ENCODE measurements around the gene LRIG1.
A peak's percentile ranks its signal among the peaks of the same experiment; 100 is the strongest.

Gene LRIG1

GRCh38 chr3:66504850-66505641 lies 4.2 kb upstream of the LRIG1 start:
- Histone ChIP-seq H3K4me1 (ENCODE audit: control insufficient read depth, insufficient read depth, low read length) (no peaks in the 10 kb centered on the region), H3K4me3 (ENCODE audit: low read length) (no peak overlapping the region), H3K36me3 (ENCODE audit: control insufficient read depth, insufficient read depth, low read length) (no peaks in the 10 kb centered on the region), H3K9me3 (ENCODE audit: control insufficient read depth, insufficient read depth, low read length) (no peaks in the 10 kb centered on the region), H3K27ac (ENCODE audit: low read length) (no peak overlapping the region), H3K27me3 (ENCODE audit: control insufficient read depth, insufficient read depth, low read length) (no peaks in the 10 kb centered on the region; the same call in 1 of the 2 replicates)
- no CpG with 5 or more reads among the region's 7 CpGs for WGBS (ENCODE audit: insufficient coverage, insufficient read length)
- no peak for DNase-seq (ENCODE audit: low read depth, low spot score)

GRCh38 chr3:66502981-66503380 lies 2.2 kb upstream of the LRIG1 start:
- Histone ChIP-seq H3K4me3 (ENCODE audit: low read length) (no peak overlapping the region), H3K4me1 (ENCODE audit: control insufficient read depth, insufficient read depth, low read length) (no peaks in the 10 kb centered on the region), H3K27ac (ENCODE audit: low read length) (no peak overlapping the region), H3K36me3 (ENCODE audit: control insufficient read depth, insufficient read depth, low read length) (no peaks in the 10 kb centered on the region), H3K27me3 (ENCODE audit: control insufficient read depth, insufficient read depth, low read length) (no peaks in the 10 kb centered on the region; the same call in 1 of the 2 replicates), H3K9me3 (ENCODE audit: control insufficient read depth, insufficient read depth, low read length) (no peaks in the 10 kb centered on the region)
- no CpG with 5 or more reads among the region's 2 CpGs for WGBS (ENCODE audit: insufficient coverage, insufficient read length)
- DNase-seq (ENCODE audit: low read depth, low spot score), result no peak

- Histone ChIP-seq H3K4me3 (ENCODE audit: low read length) (no peak overlapping the region), H3K27me3 (ENCODE audit: control insufficient read depth, insufficient read depth, low read length) (no peaks in the 10 kb centered on the region; the same call in 1 of the 2 replicates), H3K36me3 (ENCODE audit: control insufficient read depth, insufficient read depth, low read length) (no peaks in the 10 kb centered on the region), H3K4me1 (ENCODE audit: control insufficient read depth, insufficient read depth, low read length) (no peaks in the 10 kb centered on the region; the same call in 1 of the 2 replicates), H3K27ac (ENCODE audit: low read length) (no peak overlapping the region), H3K9me3 (ENCODE audit: control insufficient read depth, insufficient read depth, low read length) (no peaks in the 10 kb centered on the region)
- no peak for DNase-seq (ENCODE audit: low read depth, low spot score)
- WGBS (ENCODE audit: insufficient coverage, insufficient read length), result no CpG with 5 or more reads among the region's 6 CpGs
Measured at GRCh38 chr3:66502245-66502874, 1.5 kb upstream of the LRIG1 start.

DNA sequence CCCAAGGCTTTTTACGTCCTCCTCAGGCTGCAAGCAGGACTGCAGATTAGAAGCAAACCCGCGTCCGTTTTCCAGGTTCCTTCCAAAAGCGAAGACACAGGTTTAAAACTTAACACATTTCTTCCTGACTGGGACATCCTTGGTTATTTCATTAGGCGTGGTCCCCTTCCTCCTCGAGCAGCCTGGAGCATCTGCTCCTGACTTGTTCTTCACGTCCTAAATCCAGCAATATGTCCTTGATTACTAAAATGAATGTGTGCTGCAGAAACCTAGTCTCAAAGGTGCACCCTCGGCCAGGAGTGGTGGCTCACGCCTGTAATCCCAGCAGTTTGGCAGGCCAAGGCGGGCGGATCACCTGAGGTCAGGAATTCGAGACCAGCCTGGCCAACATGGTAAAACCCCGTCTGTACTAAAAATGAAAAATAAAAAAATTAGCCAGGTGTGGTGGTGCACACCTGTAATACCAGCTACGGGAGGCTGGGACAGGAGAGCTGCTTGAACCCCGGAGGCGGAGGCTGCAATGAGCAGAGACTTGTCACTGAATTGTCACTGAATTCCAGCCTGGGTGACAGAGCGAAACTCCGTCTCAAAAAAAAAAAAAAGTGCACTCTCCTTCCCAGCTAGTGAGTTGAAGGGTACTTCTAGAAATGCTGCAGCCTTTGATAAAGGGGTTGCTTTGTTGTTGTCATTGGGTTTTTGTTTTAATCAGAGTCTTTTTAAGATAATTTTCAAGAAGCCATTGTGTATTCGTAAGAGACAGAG lies 842 bp upstream of the LRIG1 start:
- no peaks in the 10 kb centered on the region for H3K9me3 ChIP-seq (ENCODE audit: control insufficient read depth, insufficient read depth, low read length)
- no peak for DNase-seq (ENCODE audit: low read depth, low spot score)
- H3K4me3 ChIP-seq (ENCODE audit: low read length), result peak overlapping the region; percentile 13; the same call in 1 of the 2 replicates
- no peak overlapping the region for H3K27ac ChIP-seq (ENCODE audit: low read length)
- no peaks in the 10 kb centered on the region; the same call in 1 of the 2 replicates for H3K27me3 ChIP-seq (ENCODE audit: control insufficient read depth, insufficient read depth, low read length)
- no CpG with 5 or more reads among the region's 20 CpGs for WGBS (ENCODE audit: insufficient coverage, insufficient read length)
- H3K36me3 ChIP-seq (ENCODE audit: control insufficient read depth, insufficient read depth, low read length), result no peaks in the 10 kb centered on the region
- peaks cover 1% of the 10 kb centered on the region; the same call in 1 of the 2 replicates for H3K4me1 ChIP-seq (ENCODE audit: control insufficient read depth, insufficient read depth, low read length)

- no CpG with 5 or more reads among the region's 80 CpGs for WGBS (ENCODE audit: insufficient coverage, insufficient read length)
- DNase-seq (ENCODE audit: low read depth, low spot score), result no peak
- H3K4me1 ChIP-seq (ENCODE audit: control insufficient read depth, insufficient read depth, low read length), result peaks cover 3% of the 10 kb centered on the region; the same call in 1 of the 2 replicates
- H3K9me3 ChIP-seq (ENCODE audit: control insufficient read depth, insufficient read depth, low read length), result no peaks in the 10 kb centered on the region
- H3K36me3 ChIP-seq (ENCODE audit: control insufficient read depth, insufficient read depth, low read length), result no peaks in the 10 kb centered on the region
- H3K4me3 ChIP-seq (ENCODE audit: low read length), result peak overlapping the region; percentile 93
- H3K27ac ChIP-seq (ENCODE audit: low read length), result no peak overlapping the region
- no peaks in the 10 kb centered on the region; the same call in 1 of the 2 replicates for H3K27me3 ChIP-seq (ENCODE audit: control insufficient read depth, insufficient read depth, low read length)
Measured at GRCh38 chr3:66499881-66500575, 794 bp downstream of the LRIG1 start.

- WGBS (ENCODE audit: insufficient coverage, insufficient read length), result no CpG with 5 or more reads among the region's 14 CpGs
- H3K27ac ChIP-seq (ENCODE audit: low read length), result no peak overlapping the region
- no peaks in the 10 kb centered on the region for H3K36me3 ChIP-seq (ENCODE audit: control insufficient read depth, insufficient read depth, low read length)
- no peaks in the 10 kb centered on the region for H3K9me3 ChIP-seq (ENCODE audit: control insufficient read depth, insufficient read depth, low read length)
- no peaks in the 10 kb centered on the region; the same call in 1 of the 2 replicates for H3K27me3 ChIP-seq (ENCODE audit: control insufficient read depth, insufficient read depth, low read length)
- no peak for DNase-seq (ENCODE audit: low read depth, low spot score)
- peak overlapping the region; percentile 93; the same call in 1 of the 2 replicates for H3K4me3 ChIP-seq (ENCODE audit: low read length)
- H3K4me1 ChIP-seq (ENCODE audit: control insufficient read depth, insufficient read depth, low read length), result peaks cover 6% of the 10 kb centered on the region; the same call in 1 of the 2 replicates
Measured at GRCh38 chr3:66498687-66499621, 1.9 kb downstream of the LRIG1 start.

- H3K27ac ChIP-seq (ENCODE audit: low read length), result no peak overlapping the region
- no peaks in the 10 kb centered on the region for H3K36me3 ChIP-seq (ENCODE audit: control insufficient read depth, insufficient read depth, low read length)
- peak overlapping the region; percentile 1; the same call in 1 of the 2 replicates for H3K4me3 ChIP-seq (ENCODE audit: low read length)
- WGBS (ENCODE audit: insufficient coverage, insufficient read length), result no CpG with 5 or more reads among the region's 4 CpGs
- no peak for DNase-seq (ENCODE audit: low read depth, low spot score)
- H3K27me3 ChIP-seq (ENCODE audit: control insufficient read depth, insufficient read depth, low read length), result no peaks in the 10 kb centered on the region
- no peaks in the 10 kb centered on the region for H3K9me3 ChIP-seq (ENCODE audit: control insufficient read depth, insufficient read depth, low read length)
- H3K4me1 ChIP-seq (ENCODE audit: control insufficient read depth, insufficient read depth, low read length), result peaks cover 11% of the 10 kb centered on the region; the same call in 1 of the 2 replicates
Measured at GRCh38 chr3:66497985-66498671, 2.7 kb downstream of the LRIG1 start.

DNA sequence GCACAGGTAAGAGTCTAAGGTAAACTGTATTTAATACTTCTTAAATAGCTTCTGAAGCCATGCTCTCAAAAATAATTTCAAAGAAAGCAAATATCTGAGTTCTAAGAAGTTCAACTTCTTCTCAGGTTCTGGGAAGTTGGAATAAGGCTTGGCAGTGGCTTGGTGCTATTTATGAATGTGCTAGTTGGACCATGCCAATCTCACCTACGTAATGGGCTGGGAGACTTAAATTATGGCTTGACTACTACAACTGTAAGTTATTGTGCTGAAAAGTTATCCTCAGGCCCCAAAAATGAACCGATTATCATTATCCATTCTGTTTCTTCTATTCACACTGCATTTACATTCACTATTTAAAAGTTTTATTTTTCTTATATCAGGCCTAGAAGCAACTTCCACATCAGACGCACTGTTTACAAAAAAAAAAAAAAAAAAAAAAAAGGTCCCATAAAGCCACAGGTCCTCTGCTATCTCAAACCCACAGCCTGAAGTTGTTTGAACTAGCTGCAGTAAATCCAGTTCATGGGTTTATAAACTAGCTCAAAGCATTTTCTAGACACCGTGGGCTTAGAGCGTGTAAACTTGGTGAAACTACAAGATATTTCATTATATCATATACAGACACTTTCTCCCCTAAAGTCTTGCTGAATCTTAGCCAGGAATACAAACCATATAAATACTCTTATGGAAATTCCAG lies 3.4 kb downstream of the LRIG1 start:
- H3K9me3 ChIP-seq (ENCODE audit: control insufficient read depth, insufficient read depth, low read length), result no peaks in the 10 kb centered on the region
- no CpG with 5 or more reads among the region's 5 CpGs for WGBS (ENCODE audit: insufficient coverage, insufficient read length)
- H3K4me3 ChIP-seq (ENCODE audit: low read length), result no peak overlapping the region
- no peak for DNase-seq (ENCODE audit: low read depth, low spot score)
- H3K27ac ChIP-seq (ENCODE audit: low read length), result no peak overlapping the region
- H3K36me3 ChIP-seq (ENCODE audit: control insufficient read depth, insufficient read depth, low read length), result no peaks in the 10 kb centered on the region
- H3K27me3 ChIP-seq (ENCODE audit: control insufficient read depth, insufficient read depth, low read length), result no peaks in the 10 kb centered on the region
- H3K4me1 ChIP-seq (ENCODE audit: control insufficient read depth, insufficient read depth, low read length), result peaks cover 14% of the 10 kb centered on the region; the same call in 1 of the 2 replicates

Data from iPS DF 6.9 (cell line).